CD4-positive, alpha-beta memory T cell (primary cell): ENCODE results near the gene EPAS1. TPM values are rescaled to one million over a fixed set of nuclear protein-coding genes. Genes with fewer than 3 reads are reported as not detected.

Experiments used
- CTCF ChIA-PET: fragments of 350-600 bp; sonication (Branson Sonifier 250); formaldehyde crosslinking; loops from one replicate; lab custom pipeline; 2021; ENCODE audit warnings: inconsistent platforms; ENCODE audit not compliant: partially characterized antibody; lab: Charles Lee
- POLR2A ChIA-PET: fragments of 350-600 bp; sonication (Branson Sonifier 250); formaldehyde crosslinking; loops from one replicate; lab custom pipeline; 2021; ENCODE audit not compliant: partially characterized antibody; lab: Charles Lee
- DNase-seq, 5 donors: peaks; one replicate each; pipeline versions ENCODE4 v3.0.0 to v3.0.0-alpha.2; 2020 to 2022; ENCODE audit warnings: mixed read lengths in 1 of 5
- H3K27ac ChIP-seq: one replicate; pipeline ENCODE4 v1.7.0; 2013; ENCODE audit warnings: low read depth, low read length
- H3K27me3 ChIP-seq: 2 replicates; pipeline ENCODE4 v1.7.0; 2013; ENCODE audit warnings: mild to moderate bottlenecking, low read length, moderate library complexity; ENCODE audit not compliant: insufficient read depth
- H3K36me3 ChIP-seq: 2 replicates; pipeline ENCODE4 v1.7.0; 2013; ENCODE audit warnings: mild to moderate bottlenecking, low read length, moderate library complexity; ENCODE audit not compliant: insufficient read depth
- H3K4me1 ChIP-seq: 2 replicates; pipeline ENCODE4 v1.7.0; 2013; ENCODE audit warnings: mild to moderate bottlenecking, low read length, moderate library complexity; ENCODE audit not compliant: insufficient read depth
- H3K4me3 ChIP-seq, 2 donors: one replicate each; pipeline ENCODE4 v1.7.0; 2013; ENCODE audit warnings: low read length in 2 of 2, mild to moderate bottlenecking in 1 of 2
- H3K9me3 ChIP-seq, 2 donors: one replicate each; pipeline ENCODE4 v1.7.0; 2013; ENCODE audit warnings: low read length in 2 of 2, control low read depth in 1 of 2; ENCODE audit not compliant: control insufficient read depth in 1 of 2
- H3K27ac Mint-ChIP-seq, 7 donors: one replicate each; pipeline ENCODE4 v1.8.0; 2020 to 2021; ENCODE audit warnings: mixed read lengths in 7 of 7, mild to moderate bottlenecking in 6 of 7, inconsistent platforms in 3 of 7, moderate library complexity in 3 of 7
- H3K27me3 Mint-ChIP-seq, 2 donors: one replicate each; pipeline ENCODE4 v1.8.0; 2020 to 2021; ENCODE audit warnings: mixed read lengths in 2 of 2
- H3K36me3 Mint-ChIP-seq, 2 donors: one replicate each; pipeline ENCODE4 v1.8.0; 2020 to 2021; ENCODE audit warnings: mixed read lengths in 2 of 2, inconsistent platforms in 1 of 2, mild to moderate bottlenecking in 1 of 2
- H3K4me1 Mint-ChIP-seq, 4 donors: one replicate each; pipeline ENCODE4 v1.8.0; 2020 to 2021; ENCODE audit warnings: mixed read lengths in 4 of 4, mild to moderate bottlenecking in 1 of 4
- H3K4me3 Mint-ChIP-seq, 8 donors: one replicate each; pipeline ENCODE4 v1.8.0; 2020 to 2021; ENCODE audit warnings: mixed read lengths in 8 of 8, mild to moderate bottlenecking in 7 of 8, moderate library complexity in 6 of 8, inconsistent platforms in 3 of 8
- H3K9me3 Mint-ChIP-seq, 8 donors: one replicate each; pipeline ENCODE4 v1.8.0; 2020 to 2021; ENCODE audit warnings: mixed read lengths in 8 of 8, mild to moderate bottlenecking in 5 of 8, inconsistent platforms in 3 of 8, moderate library complexity in 1 of 8
- intact Hi-C: fragments of 100-400 bp; cut with micrococcal nuclease; formaldehyde crosslinking; loops from one replicate; pipeline ENCODE4 v1.15.1; 2023
- polyA plus RNA-seq, 2 donors: library from polyadenylated mRNA; unstranded; fragments of 300-500 nt; fragmentation: Illumina TruSeq; gene quantifications; one replicate each; pipeline ENCODE4 v1.2.3, GENCODE V29; 2021
- total RNA-seq, 2 experiments: library from RNA; stranded (reverse); gene quantifications; one replicate each; pipeline ENCODE4 v1.2.3, GENCODE V29; 2021

Gene EPAS1
- total and polyA plus RNA-seq, 4 experiments from 2014 or later: 0.40 to 2.7 (median 2.3) TPM; not detected in 1

DNA sequence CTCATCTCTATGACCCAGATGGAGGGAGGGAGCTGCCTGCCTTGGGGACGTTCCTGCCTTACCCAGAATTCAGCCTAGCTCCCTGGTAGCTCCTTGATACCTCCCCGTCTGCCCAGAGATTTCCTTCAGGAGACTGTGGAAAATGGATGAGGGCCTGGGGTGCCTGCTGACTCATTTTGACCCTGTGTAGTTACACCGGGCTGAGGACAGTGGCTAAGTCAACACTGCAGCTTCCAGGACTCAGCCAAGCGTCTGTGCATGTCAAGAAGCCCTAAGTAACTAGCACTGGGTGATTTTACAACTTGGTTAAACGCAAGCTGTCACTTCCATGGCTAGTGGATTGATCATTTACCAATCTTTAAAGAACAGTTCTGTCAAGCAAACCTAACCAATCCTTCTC, 23.3 kb upstream of the EPAS1 start:
- H3K9me3 ChIP-seq: no peaks in the 10 kb centered on the region
- Mint-ChIP-seq H3K27ac (no peak overlapping the region), H3K36me3 (peaks cover 0 to 3% of the 10 kb centered on the region in 2 donors), H3K4me1 (peaks cover 0 to 5% (median 0%) of the 10 kb centered on the region in 4 donors), H3K9me3 (no peaks in the 10 kb centered on the region), H3K27me3 (peaks cover 21 to 24% of the 10 kb centered on the region in 2 donors), H3K4me3 (no peak overlapping the region)
- no peak overlapping the region for H3K27ac ChIP-seq
- POLR2A ChIA-PET: no interaction called here
- no peaks in the 10 kb centered on the region for H3K36me3 ChIP-seq
- no peak overlapping the region for H3K4me3 ChIP-seq
- no peaks in the 10 kb centered on the region for H3K27me3 ChIP-seq
- intact Hi-C loops: no loop called here
- no peaks in the 10 kb centered on the region for H3K4me1 ChIP-seq
- no peak for DNase-seq
- CTCF ChIA-PET: interaction anchor here (1.2 kb wide), 1 partner anchor 10 kb away, joined by 4 read pairs; no protein-coding TSS in a partner anchor

DNA sequence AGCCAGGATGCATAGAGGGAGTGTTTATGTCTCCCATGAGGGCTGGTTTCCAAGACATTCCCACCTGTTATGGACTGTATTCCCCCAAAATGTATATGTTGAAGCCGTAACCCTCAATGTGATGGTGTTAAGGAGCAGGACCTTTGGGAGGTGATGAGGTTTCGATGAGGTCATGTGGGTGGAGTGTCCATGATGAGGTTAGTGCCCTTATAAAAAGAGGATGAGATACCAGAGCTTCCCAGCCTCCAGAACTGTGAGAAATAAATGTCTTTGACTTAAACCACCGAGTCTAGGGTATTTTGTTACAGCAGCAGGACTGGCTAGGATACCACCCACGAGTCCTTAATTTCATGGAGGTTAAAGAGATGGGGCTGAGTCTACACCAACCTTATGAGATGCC, 22.6 kb upstream of the EPAS1 start:
- Histone ChIP-seq H3K4me3 (no peak overlapping the region), H3K9me3 (no peaks in the 10 kb centered on the region), H3K27ac (no peak overlapping the region), H3K27me3 (no peaks in the 10 kb centered on the region), H3K4me1 (no peaks in the 10 kb centered on the region), H3K36me3 (no peaks in the 10 kb centered on the region)
- no peak overlapping the region for H3K4me3 Mint-ChIP-seq
- no peak overlapping the region for H3K27ac Mint-ChIP-seq
- intact Hi-C loops: no loop called here
- H3K27me3 Mint-ChIP-seq: peaks cover 21 to 24% of the 10 kb centered on the region in 2 donors
- H3K9me3 Mint-ChIP-seq: no peaks in the 10 kb centered on the region
- H3K4me1 Mint-ChIP-seq: peaks cover 0 to 4% (median 0%) of the 10 kb centered on the region in 4 donors
- CTCF ChIA-PET: interaction anchor here (1.2 kb wide), 1 partner anchor 11 kb away, joined by 4 read pairs; no protein-coding TSS in a partner anchor
- peaks cover 0 to 3% of the 10 kb centered on the region in 2 donors for H3K36me3 Mint-ChIP-seq
- POLR2A ChIA-PET: no interaction called here
- no peak for DNase-seq

DNA sequence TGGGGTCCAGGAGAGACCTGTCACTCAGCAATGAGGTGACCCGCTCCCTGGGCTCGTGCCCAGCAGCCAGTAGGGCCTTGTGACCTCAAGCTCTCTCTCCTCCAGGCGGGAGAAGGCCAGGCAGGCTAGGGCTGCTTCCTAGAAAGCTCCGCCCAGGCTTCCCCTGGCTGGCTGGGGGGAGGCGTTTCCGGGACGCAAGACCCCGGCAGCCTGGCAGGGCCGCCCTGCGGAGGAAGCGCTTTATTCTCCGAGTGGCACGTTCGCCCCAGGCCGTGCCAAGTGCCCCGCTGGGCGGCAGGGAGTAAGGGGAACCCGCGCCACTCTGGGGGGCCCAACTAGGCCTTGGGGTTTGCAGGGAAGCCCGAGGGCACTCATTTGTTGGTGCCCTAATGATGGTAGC, 21.2 kb upstream of the EPAS1 start:
- DNase-seq: no peak
- ChIA-PET POLR2A (no interaction called here), CTCF (no interaction called here)
- H3K4me3 ChIP-seq: no peak overlapping the region
- Mint-ChIP-seq H3K9me3 (no peaks in the 10 kb centered on the region), H3K4me3 (no peak overlapping the region), H3K27ac (no peak overlapping the region), H3K36me3 (peaks cover 0 to 3% of the 10 kb centered on the region in 2 donors), H3K27me3 (peaks cover 21 to 24% of the 10 kb centered on the region in 2 donors), H3K4me1 (no peaks in the 10 kb centered on the region)
- H3K9me3 ChIP-seq: no peaks in the 10 kb centered on the region
- H3K36me3 ChIP-seq: no peaks in the 10 kb centered on the region
- no peak overlapping the region for H3K27ac ChIP-seq
- intact Hi-C loops: no loop called here
- no peaks in the 10 kb centered on the region for H3K27me3 ChIP-seq
- H3K4me1 ChIP-seq: no peaks in the 10 kb centered on the region

DNA sequence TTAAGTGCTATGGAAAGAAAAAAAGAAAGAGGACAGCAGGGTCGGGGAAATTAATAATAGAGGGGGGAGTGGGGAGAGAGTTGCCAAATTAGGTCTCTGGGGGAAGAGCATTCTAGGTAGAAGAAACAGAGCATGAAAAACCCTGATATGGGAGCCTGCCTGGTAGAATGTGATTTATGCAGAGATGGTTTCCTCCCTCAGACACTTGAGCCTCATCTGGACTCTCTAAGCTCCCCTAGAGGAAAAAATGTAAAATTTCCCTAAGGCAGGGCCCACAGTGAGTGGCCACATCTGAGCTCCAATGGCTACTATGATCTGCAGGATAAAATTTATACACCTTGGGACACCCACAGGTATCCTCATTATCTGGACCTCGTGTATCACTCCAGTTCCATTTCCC, 20.6 kb upstream of the EPAS1 start:
- no peaks in the 10 kb centered on the region for H3K36me3 ChIP-seq
- H3K4me1 ChIP-seq: no peaks in the 10 kb centered on the region
- ChIA-PET CTCF (no interaction called here), POLR2A (no interaction called here)
- H3K4me3 ChIP-seq: no peak overlapping the region
- Mint-ChIP-seq H3K9me3 (no peaks in the 10 kb centered on the region), H3K27me3 (peaks cover 21 to 24% of the 10 kb centered on the region in 2 donors), H3K4me1 (no peaks in the 10 kb centered on the region), H3K36me3 (peaks cover 0 to 3% of the 10 kb centered on the region in 2 donors), H3K4me3 (no peak overlapping the region), H3K27ac (no peak overlapping the region)
- intact Hi-C loops: no loop called here
- H3K27me3 ChIP-seq: no peaks in the 10 kb centered on the region
- no peak for DNase-seq
- no peaks in the 10 kb centered on the region for H3K9me3 ChIP-seq
- no peak overlapping the region for H3K27ac ChIP-seq

DNA sequence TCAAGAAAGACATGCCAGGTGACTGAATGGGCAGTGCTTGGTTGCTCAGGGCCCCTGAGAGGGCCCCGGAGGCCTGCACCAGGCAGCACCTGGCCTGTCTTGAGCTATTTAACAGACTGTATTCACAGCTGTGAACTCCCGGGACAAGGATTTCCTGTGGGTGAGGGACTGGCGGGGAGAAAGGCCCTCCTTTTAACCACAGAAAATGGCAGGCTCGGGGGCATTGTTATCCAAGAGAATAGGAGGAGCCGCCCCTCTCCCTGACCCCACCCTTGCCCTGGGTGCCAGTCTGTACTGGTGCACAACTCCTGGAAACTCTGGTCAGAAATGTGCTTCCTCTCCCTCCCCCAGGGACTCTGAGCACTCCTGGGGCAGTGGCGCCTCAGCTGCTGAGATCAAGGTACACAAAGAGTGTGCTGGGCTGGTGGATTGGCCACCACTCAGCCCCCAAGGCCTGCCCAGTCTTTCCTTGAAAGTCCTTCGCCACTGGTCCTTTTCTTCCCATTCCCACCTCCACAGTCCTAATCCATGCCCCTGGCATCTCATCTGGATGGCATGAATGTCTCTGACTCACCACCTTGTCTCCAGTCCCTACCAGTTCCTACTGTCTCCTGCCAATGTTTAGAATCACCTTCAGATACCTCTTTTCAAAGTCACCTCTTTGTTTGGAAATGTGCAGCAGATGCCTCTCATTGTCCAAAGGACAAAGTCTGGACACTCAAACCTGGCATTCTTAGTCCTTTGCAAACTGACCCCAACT, 19.6 kb upstream of the EPAS1 start:
- CTCF ChIA-PET: no interaction called here
- H3K9me3 ChIP-seq: no peaks in the 10 kb centered on the region
- peaks cover 0 to 3% of the 10 kb centered on the region in 2 donors for H3K36me3 Mint-ChIP-seq
- H3K27ac ChIP-seq: no peak overlapping the region
- H3K27me3 Mint-ChIP-seq: peaks cover 21% of the 10 kb centered on the region in 2 donors
- H3K4me3 ChIP-seq: no peak overlapping the region
- no peaks in the 10 kb centered on the region for H3K36me3 ChIP-seq
- H3K4me3 Mint-ChIP-seq: no peak overlapping the region
- POLR2A ChIA-PET: no interaction called here
- no peak for DNase-seq
- H3K4me1 Mint-ChIP-seq: no peaks in the 10 kb centered on the region
- H3K4me1 ChIP-seq: no peaks in the 10 kb centered on the region
- no peak overlapping the region for H3K27ac Mint-ChIP-seq
- H3K27me3 ChIP-seq: no peaks in the 10 kb centered on the region
- intact Hi-C loops: no loop called here
- H3K9me3 Mint-ChIP-seq: no peaks in the 10 kb centered on the region

DNA sequence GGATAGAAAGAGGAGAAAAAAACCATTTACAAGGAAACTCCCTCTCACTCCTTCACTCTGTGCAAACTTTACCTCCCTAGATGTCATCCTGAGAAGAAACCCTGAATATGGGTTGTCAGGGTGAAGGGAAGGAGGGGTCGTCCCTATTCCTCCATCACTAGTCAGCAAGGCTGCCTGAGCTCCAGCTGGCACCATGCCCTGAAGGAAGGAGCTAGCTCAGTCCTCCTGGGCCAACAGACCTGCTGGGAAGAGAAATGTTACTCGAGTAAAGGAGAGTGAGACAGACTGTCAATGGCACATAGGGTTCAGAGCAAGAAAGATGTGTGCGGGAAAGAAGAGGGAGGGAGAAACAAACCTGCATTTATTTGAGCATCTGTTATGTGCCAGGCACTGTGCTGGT, 18.3 kb upstream of the EPAS1 start:
- H3K27me3 Mint-ChIP-seq: peaks cover 21% of the 10 kb centered on the region in 2 donors
- no peaks in the 10 kb centered on the region for H3K4me1 ChIP-seq
- no peaks in the 10 kb centered on the region for H3K4me1 Mint-ChIP-seq
- no peak overlapping the region for H3K4me3 Mint-ChIP-seq
- ChIA-PET POLR2A (no interaction called here), CTCF (interaction anchor here (1.3 kb wide), 1 partner anchor 216 kb away, joined by 4 read pairs; no protein-coding TSS in a partner anchor)
- no peak overlapping the region for H3K27ac Mint-ChIP-seq
- H3K36me3 Mint-ChIP-seq: peaks cover 0 to 3% of the 10 kb centered on the region in 2 donors
- DNase-seq: no peak
- H3K9me3 ChIP-seq: no peaks in the 10 kb centered on the region
- no peaks in the 10 kb centered on the region for H3K36me3 ChIP-seq
- intact Hi-C loops: no loop called here
- H3K27ac ChIP-seq: no peak overlapping the region
- no peak overlapping the region for H3K4me3 ChIP-seq
- no peaks in the 10 kb centered on the region for H3K27me3 ChIP-seq
- H3K9me3 Mint-ChIP-seq: no peaks in the 10 kb centered on the region

DNA sequence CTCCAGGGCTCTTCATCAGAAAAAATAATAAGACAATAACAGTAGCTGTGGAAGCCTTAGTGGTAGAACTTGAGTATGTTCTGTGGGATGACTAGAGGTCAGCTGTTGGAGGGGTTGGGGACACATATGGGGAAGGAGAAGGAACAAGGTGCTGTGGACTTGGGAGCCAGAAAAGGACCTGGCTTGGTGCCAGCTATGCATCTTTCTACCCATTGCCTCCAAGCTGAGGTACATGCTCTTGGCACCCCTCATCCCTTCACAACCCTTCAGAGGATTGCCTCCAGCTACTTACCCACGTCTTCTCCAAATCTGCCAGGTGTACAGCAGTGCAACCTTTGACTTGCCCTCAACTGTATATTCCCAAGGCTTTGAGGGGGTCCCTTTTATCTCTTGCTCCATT, 15.3 kb upstream of the EPAS1 start:
- no peaks in the 10 kb centered on the region for H3K36me3 Mint-ChIP-seq
- H3K4me1 ChIP-seq: no peaks in the 10 kb centered on the region
- DNase-seq: no peak
- intact Hi-C loops: no loop called here
- H3K27me3 Mint-ChIP-seq: peaks cover 10 to 12% of the 10 kb centered on the region in 2 donors
- H3K4me1 Mint-ChIP-seq: no peaks in the 10 kb centered on the region
- CTCF ChIA-PET: no interaction called here
- POLR2A ChIA-PET: no interaction called here
- H3K27ac ChIP-seq: no peak overlapping the region
- H3K9me3 Mint-ChIP-seq: no peaks in the 10 kb centered on the region
- H3K4me3 Mint-ChIP-seq: no peak overlapping the region
- no peaks in the 10 kb centered on the region for H3K9me3 ChIP-seq
- H3K36me3 ChIP-seq: no peaks in the 10 kb centered on the region
- H3K27me3 ChIP-seq: no peaks in the 10 kb centered on the region
- no peak overlapping the region for H3K27ac Mint-ChIP-seq
- no peak overlapping the region for H3K4me3 ChIP-seq
